GM12873 (cell line): Measurements from ENCODE around the gene ALAS2.

Experiments used
- CTCF ChIP-seq: IDR thresholded peaks from 2 replicates; pipeline ENCODE4 v1.5.1; 2012; ENCODE audit warnings: low read depth, mild to moderate bottlenecking, moderate library complexity, low read length, control low read depth; ENCODE audit not compliant: insufficient read depth; ENCODE audit errors: missing control alignments

Gene ALAS2

GRCh38 chrX:55030271-55031205, at the start of gene ALAS2:
Gene ALAS2, minus strand, starts transcription at chrX:55030977. Its CDS starts 4,977 bp downstream, at chrX:55026000.
- TF ChIP-seq CTCF: no peak

- no peak for TF ChIP-seq CTCF
Observed at GRCh38 chrX:55074851-55075467, 44.2 kb upstream of the ALAS2 start, which contains the start of gene PAGE2B. Gene PAGE2B, plus strand, starts transcription at chrX:55075030. Its CDS starts 1,012 bp downstream, at chrX:55076042.

GRCh38 chrX:55072286-55072685, 41.5 kb upstream of the ALAS2 start:
- no peak for TF ChIP-seq CTCF

GRCh38 chrX:55057675-55058249, 27.0 kb upstream of the ALAS2 start:
- TF ChIP-seq CTCF: peak; percentile 76

- no peak for TF ChIP-seq CTCF
Observed at GRCh38 chrX:55056820-55057674, 26.3 kb upstream of the ALAS2 start.

GRCh38 chrX:55041514-55041913, 10.7 kb upstream of the ALAS2 start:
- TF ChIP-seq CTCF: no peak
